ENCODE measurements around the gene ABL1. TPM values are rescaled to one million over a fixed set of nuclear protein-coding genes. Genes with fewer than 3 reads are reported as not detected.

Gene ABL1
- total RNA-seq, 1 experiment from 2014 or later, result 67.5 TPM

DNA sequence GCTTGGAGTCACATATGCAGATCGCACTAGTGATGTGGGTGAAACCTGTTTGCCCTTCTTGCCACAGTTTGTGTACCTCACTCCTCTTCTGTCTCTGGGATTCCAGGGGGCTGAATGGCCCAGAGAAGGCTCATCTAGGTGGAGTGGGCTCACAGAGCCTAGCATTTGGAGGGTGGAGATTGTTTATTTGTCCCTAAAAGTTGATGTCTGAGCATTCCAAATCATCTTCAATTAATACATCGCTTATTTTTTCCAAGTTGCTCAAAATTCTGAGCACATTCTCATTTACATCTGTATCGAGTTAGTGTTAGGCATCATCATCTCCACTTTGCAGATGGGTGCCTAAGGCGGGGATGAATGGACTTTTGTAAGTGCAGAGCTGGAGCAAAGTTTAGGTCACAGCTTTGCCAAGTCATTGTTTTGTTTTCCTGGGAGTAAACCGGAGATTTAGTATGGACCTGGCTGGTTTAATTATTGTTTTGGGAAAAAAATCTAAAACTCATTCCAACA lies 2.0 kb downstream of the ABL1 start:
- POLR2A ChIA-PET, result interaction anchor here (0.6 to 9.7 kb wide), 12 partner anchors 9 to 1891 kb away, joined by 3 to 77 read pairs (median 5); partner anchors contain the start of gene EXOSC2
- TF ChIP-seq, protein P1, sequence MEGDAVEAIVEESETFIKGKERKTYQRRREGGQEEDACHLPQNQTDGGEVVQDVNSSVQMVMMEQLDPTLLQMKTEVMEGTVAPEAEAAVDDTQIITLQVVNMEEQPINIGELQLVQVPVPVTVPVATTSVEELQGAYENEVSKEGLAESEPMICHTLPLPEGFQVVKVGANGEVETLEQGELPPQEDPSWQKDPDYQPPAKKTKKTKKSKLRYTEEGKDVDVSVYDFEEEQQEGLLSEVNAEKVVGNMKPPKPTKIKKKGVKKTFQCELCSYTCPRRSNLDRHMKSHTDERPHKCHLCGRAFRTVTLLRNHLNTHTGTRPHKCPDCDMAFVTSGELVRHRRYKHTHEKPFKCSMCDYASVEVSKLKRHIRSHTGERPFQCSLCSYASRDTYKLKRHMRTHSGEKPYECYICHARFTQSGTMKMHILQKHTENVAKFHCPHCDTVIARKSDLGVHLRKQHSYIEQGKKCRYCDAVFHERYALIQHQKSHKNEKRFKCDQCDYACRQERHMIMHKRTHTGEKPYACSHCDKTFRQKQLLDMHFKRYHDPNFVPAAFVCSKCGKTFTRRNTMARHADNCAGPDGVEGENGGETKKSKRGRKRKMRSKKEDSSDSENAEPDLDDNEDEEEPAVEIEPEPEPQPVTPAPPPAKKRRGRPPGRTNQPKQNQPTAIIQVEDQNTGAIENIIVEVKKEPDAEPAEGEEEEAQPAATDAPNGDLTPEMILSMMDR (IDR thresholded peaks at IDR 0.05; ENCODE audit: unreplicated experiment), result no peak
- no peaks in the 10 kb centered on the region for H3K9me3 Mint-ChIP-seq (ENCODE audit: unreplicated experiment)
- CTCF ChIA-PET, result interaction anchor here (0.6 to 1.2 kb wide), 4 partner anchors 66 to 1507 kb away, joined by 3 to 6 read pairs (median 4); no protein-coding TSS in a partner anchor
- no peaks in the 10 kb centered on the region for H3K27me3 Mint-ChIP-seq (ENCODE audit: insufficient read depth, unreplicated experiment)
- intact Hi-C loops (cut with micrococcal nuclease), result loop anchor here (1.0 to 2.0 kb wide), 3 partner anchors 10 to 124 kb away; no protein-coding TSS in a partner anchor
- no TSS peak for BruUV-seq (replicated peaks)
- peak; percentile 48 for DNase-seq (ENCODE audit: unreplicated experiment)
- peaks cover 51% of the 10 kb centered on the region for H3K4me1 Mint-ChIP-seq (ENCODE audit: insufficient read depth, unreplicated experiment)
- peaks cover 16% of the 10 kb centered on the region for H3K36me3 Mint-ChIP-seq (ENCODE audit: insufficient read depth, unreplicated experiment)
- peak overlapping the region; percentile 90 for H3K4me3 Mint-ChIP-seq (ENCODE audit: unreplicated experiment)
- peak overlapping the region; percentile 99 for H3K27ac Mint-ChIP-seq (ENCODE audit: low read depth, unreplicated experiment)

- Mint-ChIP-seq H3K27me3 (ENCODE audit: insufficient read depth, unreplicated experiment) (no peaks in the 10 kb centered on the region), H3K9me3 (ENCODE audit: unreplicated experiment) (no peaks in the 10 kb centered on the region), H3K4me3 (ENCODE audit: unreplicated experiment) (peak overlapping the region; percentile 90), H3K36me3 (ENCODE audit: insufficient read depth, unreplicated experiment) (peaks cover 16% of the 10 kb centered on the region), H3K4me1 (ENCODE audit: insufficient read depth, unreplicated experiment) (peaks cover 51% of the 10 kb centered on the region), H3K27ac (ENCODE audit: low read depth, unreplicated experiment) (no peak overlapping the region)
- POLR2A ChIA-PET, result interaction anchor here (0.6 to 9.7 kb wide), 8 partner anchors 9 to 1892 kb away, joined by 3 to 77 read pairs (median 8); partner anchors contain the start of gene EXOSC2
- BruUV-seq (replicated peaks), result no TSS peak
- intact Hi-C loops (cut with micrococcal nuclease), result loop anchor here (1.0 to 2.0 kb wide), 3 partner anchors 10 to 125 kb away; no protein-coding TSS in a partner anchor
- CTCF ChIA-PET, result interaction anchor here (0.9 kb wide), 1 partner anchor 136 kb away, joined by 4 read pairs; no protein-coding TSS in a partner anchor
- no peak for DNase-seq (ENCODE audit: unreplicated experiment)
- TF ChIP-seq, protein P1 (IDR thresholded peaks at IDR 0.05; ENCODE audit: unreplicated experiment), result no peak
Measured at GRCh38 chr9:130837643-130838042, 2.6 kb downstream of the ABL1 start.

DNA sequence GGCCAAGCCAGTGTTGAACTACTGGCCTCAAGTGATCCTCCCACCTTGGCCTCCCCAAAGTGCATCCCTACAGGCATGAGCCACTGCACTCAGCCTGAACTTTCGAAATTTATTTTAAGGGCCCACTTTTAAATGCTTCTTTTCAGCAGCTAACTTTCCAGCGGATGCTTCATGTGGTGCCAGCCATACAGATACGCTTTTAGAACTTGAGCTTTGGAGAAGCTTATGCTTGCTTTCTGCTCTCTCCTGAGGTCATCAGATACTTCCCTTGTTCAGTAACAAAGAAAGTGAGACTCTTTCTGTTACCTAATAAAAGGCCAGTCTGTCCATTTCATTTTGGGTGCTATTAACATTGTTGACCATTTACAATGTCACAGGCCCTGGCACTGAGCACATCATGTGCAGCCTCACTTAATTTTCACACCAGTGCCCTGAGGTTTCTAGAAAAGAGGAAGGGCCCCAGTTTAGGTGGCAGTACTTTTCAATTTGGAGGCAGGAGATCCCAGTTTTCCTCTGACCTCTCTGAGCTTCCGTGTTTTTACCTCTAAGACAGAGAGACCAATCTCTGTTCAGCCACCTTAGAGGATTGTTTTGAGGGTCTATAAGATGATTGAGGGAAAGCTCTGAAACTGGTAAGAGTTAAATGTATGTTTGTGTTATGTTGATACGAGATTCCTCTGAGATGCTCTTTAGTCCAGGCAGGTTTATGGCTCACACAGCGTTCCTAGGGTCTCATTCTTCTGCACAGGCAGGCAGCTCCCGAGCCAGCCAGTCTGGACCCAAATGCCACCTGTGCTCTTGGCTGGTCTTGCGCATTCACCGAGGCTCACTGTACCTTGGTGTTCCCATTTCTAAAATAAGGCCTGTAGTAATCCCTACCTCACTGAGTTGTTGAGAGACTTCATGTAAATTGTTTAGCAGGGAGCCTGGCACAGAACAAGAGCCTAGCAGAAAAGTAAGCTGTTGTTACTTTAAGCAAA lies 4.4 kb downstream of the ABL1 start:
- Mint-ChIP-seq H3K27me3 (ENCODE audit: insufficient read depth, unreplicated experiment) (no peaks in the 10 kb centered on the region), H3K4me1 (ENCODE audit: insufficient read depth, unreplicated experiment) (peaks cover 55% of the 10 kb centered on the region), H3K27ac (ENCODE audit: low read depth, unreplicated experiment) (peak overlapping the region; percentile 63), H3K9me3 (ENCODE audit: unreplicated experiment) (no peaks in the 10 kb centered on the region), H3K36me3 (ENCODE audit: insufficient read depth, unreplicated experiment) (peaks cover 21% of the 10 kb centered on the region), H3K4me3 (ENCODE audit: unreplicated experiment) (peak overlapping the region; percentile 90)
- no TSS peak for BruUV-seq (replicated peaks)
- POLR2A ChIA-PET, result interaction anchor here (0.6 to 9.7 kb wide), 5 partner anchors 7 to 269 kb away, joined by 3 to 77 read pairs (median 4); no protein-coding TSS in a partner anchor
- DNase-seq (ENCODE audit: unreplicated experiment), result no peak
- TF ChIP-seq, protein P1 (IDR thresholded peaks at IDR 0.05; ENCODE audit: unreplicated experiment), result no peak
- CTCF ChIA-PET, result interaction anchor here (0.6 to 1.5 kb wide), 5 partner anchors 24 to 68 kb away, joined by 3 to 5 read pairs (median 4); no protein-coding TSS in a partner anchor
- intact Hi-C loops (cut with micrococcal nuclease), result no loop called here
